GM13977 (cell line): ENCODE results near the gene DNMBP.

Source experiments
- DNase-seq: peaks from one replicate; pipeline ENCODE4 v3.0.0; 2012; ENCODE audit warnings: low spot score
- CTCF ChIP-seq: IDR thresholded peaks from 2 replicates; pipeline ENCODE4 v1.5.1; 2012; ENCODE audit warnings: mild to moderate bottlenecking, control low read depth; ENCODE audit not compliant: insufficient read depth; ENCODE audit errors: extremely low read depth, missing control alignments
- in situ Hi-C: fragments of 300-500 bp; cut with MboI; formaldehyde crosslinking; loops from one replicate; pipeline ENCODE4 v1.12.0; 2022; ENCODE audit warnings: low sequenced_read_pairs, low pct_unique_long_range_greater_than_20kb, mixed read lengths, inconsistent platforms; ENCODE audit not compliant: unreplicated experiment

The DNMBP gene

GRCh38 chr10:99852481-99853213 lies 157.1 kb downstream of the DNMBP start:
- no peak for TF ChIP-seq CTCF
- in situ Hi-C loops = no loop called here
- DNase-seq = no peak

GRCh38 chr10:99851825-99852224 lies 157.9 kb downstream of the DNMBP start:
- DNase-seq = no peak
- in situ Hi-C loops = no loop called here
- TF ChIP-seq CTCF = no peak

GRCh38 chr10:99850767-99851340 lies 158.9 kb downstream of the DNMBP start:
- in situ Hi-C loops = no loop called here
- TF ChIP-seq CTCF = no peak
- no peak for DNase-seq

GRCh38 chr10:99850021-99850766 lies 159.6 kb downstream of the DNMBP start:
- no peak for DNase-seq
- in situ Hi-C loops = no loop called here
- no peak for TF ChIP-seq CTCF

GRCh38 chr10:99849536-99849935 lies 160.2 kb downstream of the DNMBP start:
- TF ChIP-seq CTCF = no peak
- no peak for DNase-seq
- in situ Hi-C loops = loop anchor here (10.0 kb wide), 1 partner anchor 195 kb away; no protein-coding TSS in a partner anchor

GRCh38 chr10:99849057-99849456 lies 160.7 kb downstream of the DNMBP start:
- in situ Hi-C loops = loop anchor here (10.0 kb wide), 1 partner anchor 196 kb away; no protein-coding TSS in a partner anchor
- no peak for DNase-seq
- no peak for TF ChIP-seq CTCF
